SH-SY5Y (cell line): ENCODE data around the gene GHSR.

Experiments
- GATA2 ChIP-seq: IDR thresholded peaks from 2 replicates; pipeline ENCODE4 v1.6.1; 2011; ENCODE audit warnings: mild to moderate bottlenecking, low read depth, low read length
- GATA3 ChIP-seq: IDR thresholded peaks from 2 replicates; pipeline ENCODE4 v1.6.1; 2011; ENCODE audit warnings: low read depth, mild to moderate bottlenecking, low read length, moderate library complexity

GHSR gene

GRCh38 chr3:172447611-172448579, at the start of gene GHSR:
GHSR (minus strand) TSS chr3:172448456; CDS start chr3:172448413, 43 bp downstream.
- TF ChIP-seq GATA2: no peak
- no peak for TF ChIP-seq GATA3

- peak; percentile 7; the same call in 1 of the 2 replicates for TF ChIP-seq GATA2
These were observed 42.0 kb upstream of the GHSR start for GRCh38 chr3:172490198-172490669.

GRCh38 chr3:172478116-172478515, 29.9 kb upstream of the GHSR start:
- TF ChIP-seq GATA2 (no peak), GATA3 (no peak)

- no peak for TF ChIP-seq GATA3
- TF ChIP-seq GATA2: no peak
These were observed 28.1 kb upstream of the GHSR start for GRCh38 chr3:172476347-172476746.

- TF ChIP-seq GATA2 (no peak), GATA3 (no peak)
These were observed 27.4 kb upstream of the GHSR start for GRCh38 chr3:172475703-172476102.

GRCh38 chr3:172471903-172472302, 23.6 kb upstream of the GHSR start:
- no peak for TF ChIP-seq GATA2
- TF ChIP-seq GATA3: no peak

GRCh38 chr3:172470588-172470987, 22.3 kb upstream of the GHSR start:
- no peak for TF ChIP-seq GATA2
- no peak for TF ChIP-seq GATA3

- TF ChIP-seq GATA2 (no peak), GATA3 (no peak)
These were observed 19.0 kb upstream of the GHSR start for GRCh38 chr3:172467170-172467824.

- TF ChIP-seq GATA2 (no peak), GATA3 (no peak)
These were observed 18.4 kb upstream of the GHSR start for GRCh38 chr3:172466553-172467130.

GRCh38 chr3:172465281-172465680, 17.0 kb upstream of the GHSR start:
- TF ChIP-seq GATA2 (no peak), GATA3 (no peak)

- TF ChIP-seq GATA3 (no peak), GATA2 (no peak)
These were observed 16.1 kb upstream of the GHSR start for GRCh38 chr3:172464306-172464705.

GRCh38 chr3:172461530-172462138, 13.4 kb upstream of the GHSR start:
- no peak for TF ChIP-seq GATA2

- TF ChIP-seq GATA3: no peak
- no peak for TF ChIP-seq GATA2
These were observed 8.1 kb upstream of the GHSR start for GRCh38 chr3:172456404-172456803.

- no peak for TF ChIP-seq GATA3
These were observed 5.9 kb upstream of the GHSR start for GRCh38 chr3:172454180-172454579.
